ENCODE data around the gene SSBP4.

The SSBP4 gene

DNA sequence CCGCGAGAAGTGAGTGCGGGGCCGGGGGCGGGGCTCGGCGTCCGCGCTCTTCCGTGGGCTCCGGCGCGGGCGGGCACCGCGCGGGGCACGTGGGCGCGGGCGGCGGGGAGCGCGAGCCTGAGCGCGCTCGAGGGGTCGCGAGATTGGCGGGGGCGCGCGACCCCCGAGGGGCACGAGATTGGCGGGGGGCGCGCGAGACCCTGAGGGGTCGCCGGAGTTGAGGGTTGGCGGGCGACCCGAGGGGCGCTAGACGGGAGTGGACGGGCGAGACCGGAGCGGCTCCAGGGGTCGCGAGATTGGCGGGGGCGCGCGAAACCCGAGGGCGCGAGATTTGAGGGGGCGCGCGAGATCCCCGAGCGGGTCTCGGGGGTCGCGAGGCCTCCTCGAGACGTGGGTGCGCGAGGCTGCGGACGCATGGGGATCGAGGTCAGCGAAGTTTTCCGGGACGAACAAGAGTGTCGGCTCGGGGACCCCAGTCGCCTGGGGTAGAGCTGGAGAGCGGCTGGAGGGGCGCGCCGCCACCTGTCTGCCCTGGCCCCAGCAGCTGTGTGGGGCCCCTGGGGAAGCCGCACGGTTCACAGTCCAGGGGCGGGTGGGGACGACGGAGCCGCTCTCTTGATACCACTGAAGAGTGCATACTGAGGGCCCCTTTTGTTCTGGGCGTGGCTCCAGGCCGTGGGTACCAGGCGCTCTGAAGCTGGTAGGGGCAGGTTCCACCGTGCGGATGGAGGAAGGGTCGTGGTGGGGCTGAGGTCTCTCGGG lies 682 bp downstream of the SSBP4 start:
- TF ChIP-seq ZBTB7A (IDR thresholded peaks at IDR 0.05; ENCODE audit: low read depth) (peak; percentile 98), RAD21 (IDR thresholded peaks at IDR 0.05; ENCODE audit: low read depth) (no peak)

DNA sequence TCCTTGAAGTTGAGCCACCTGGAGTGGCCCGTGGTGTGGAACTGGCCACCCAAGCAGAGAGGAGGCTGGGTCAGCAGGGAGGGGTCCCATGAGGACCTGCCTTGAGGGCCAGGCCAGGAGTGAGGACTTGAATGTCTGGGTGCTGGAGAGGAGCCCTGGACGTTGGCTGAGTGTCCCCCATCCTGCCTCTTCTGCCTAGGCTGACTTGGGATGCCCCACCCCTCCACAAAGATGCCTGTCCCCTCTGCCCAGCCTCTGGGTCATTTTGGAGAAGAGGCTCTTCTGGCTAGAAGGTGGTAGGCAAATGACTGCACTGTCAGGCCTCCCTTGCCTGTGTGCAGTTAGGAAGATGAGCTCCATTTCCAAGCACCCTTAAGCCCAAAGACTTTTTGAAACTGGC lies 1.7 kb downstream of the SSBP4 start:
- no peak for TF ChIP-seq CEBPB (IDR thresholded peaks at IDR 0.05)
- TF ChIP-seq, protein P1, sequence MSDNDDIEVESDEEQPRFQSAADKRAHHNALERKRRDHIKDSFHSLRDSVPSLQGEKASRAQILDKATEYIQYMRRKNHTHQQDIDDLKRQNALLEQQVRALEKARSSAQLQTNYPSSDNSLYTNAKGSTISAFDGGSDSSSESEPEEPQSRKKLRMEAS (IDR thresholded peaks at IDR 0.05): no peak
- TF ChIP-seq, protein P2, sequence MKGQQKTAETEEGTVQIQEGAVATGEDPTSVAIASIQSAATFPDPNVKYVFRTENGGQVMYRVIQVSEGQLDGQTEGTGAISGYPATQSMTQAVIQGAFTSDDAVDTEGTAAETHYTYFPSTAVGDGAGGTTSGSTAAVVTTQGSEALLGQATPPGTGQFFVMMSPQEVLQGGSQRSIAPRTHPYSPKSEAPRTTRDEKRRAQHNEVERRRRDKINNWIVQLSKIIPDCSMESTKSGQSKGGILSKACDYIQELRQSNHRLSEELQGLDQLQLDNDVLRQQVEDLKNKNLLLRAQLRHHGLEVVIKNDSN (IDR thresholded peaks at IDR 0.05): no peak
- no peak for TF ChIP-seq FOXM1 (IDR thresholded peaks at IDR 0.05; ENCODE audit: borderline replicate concordance, low read depth)
- no peak for TF ChIP-seq TAF1 (IDR thresholded peaks at IDR 0.05; ENCODE audit: low read depth)
- TF ChIP-seq CREB1 (IDR thresholded peaks at IDR 0.05; ENCODE audit: low read depth): no peak
- TF ChIP-seq YY1 (IDR thresholded peaks at IDR 0.05; ENCODE audit: low read depth): no peak
- TF ChIP-seq EGR1 (IDR thresholded peaks at IDR 0.05): no peak
- TF ChIP-seq, protein P3, sequence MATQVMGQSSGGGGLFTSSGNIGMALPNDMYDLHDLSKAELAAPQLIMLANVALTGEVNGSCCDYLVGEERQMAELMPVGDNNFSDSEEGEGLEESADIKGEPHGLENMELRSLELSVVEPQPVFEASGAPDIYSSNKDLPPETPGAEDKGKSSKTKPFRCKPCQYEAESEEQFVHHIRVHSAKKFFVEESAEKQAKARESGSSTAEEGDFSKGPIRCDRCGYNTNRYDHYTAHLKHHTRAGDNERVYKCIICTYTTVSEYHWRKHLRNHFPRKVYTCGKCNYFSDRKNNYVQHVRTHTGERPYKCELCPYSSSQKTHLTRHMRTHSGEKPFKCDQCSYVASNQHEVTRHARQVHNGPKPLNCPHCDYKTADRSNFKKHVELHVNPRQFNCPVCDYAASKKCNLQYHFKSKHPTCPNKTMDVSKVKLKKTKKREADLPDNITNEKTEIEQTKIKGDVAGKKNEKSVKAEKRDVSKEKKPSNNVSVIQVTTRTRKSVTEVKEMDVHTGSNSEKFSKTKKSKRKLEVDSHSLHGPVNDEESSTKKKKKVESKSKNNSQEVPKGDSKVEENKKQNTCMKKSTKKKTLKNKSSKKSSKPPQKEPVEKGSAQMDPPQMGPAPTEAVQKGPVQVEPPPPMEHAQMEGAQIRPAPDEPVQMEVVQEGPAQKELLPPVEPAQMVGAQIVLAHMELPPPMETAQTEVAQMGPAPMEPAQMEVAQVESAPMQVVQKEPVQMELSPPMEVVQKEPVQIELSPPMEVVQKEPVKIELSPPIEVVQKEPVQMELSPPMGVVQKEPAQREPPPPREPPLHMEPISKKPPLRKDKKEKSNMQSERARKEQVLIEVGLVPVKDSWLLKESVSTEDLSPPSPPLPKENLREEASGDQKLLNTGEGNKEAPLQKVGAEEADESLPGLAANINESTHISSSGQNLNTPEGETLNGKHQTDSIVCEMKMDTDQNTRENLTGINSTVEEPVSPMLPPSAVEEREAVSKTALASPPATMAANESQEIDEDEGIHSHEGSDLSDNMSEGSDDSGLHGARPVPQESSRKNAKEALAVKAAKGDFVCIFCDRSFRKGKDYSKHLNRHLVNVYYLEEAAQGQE (IDR thresholded peaks at IDR 0.05; ENCODE audit: low read depth): no peak

DNA sequence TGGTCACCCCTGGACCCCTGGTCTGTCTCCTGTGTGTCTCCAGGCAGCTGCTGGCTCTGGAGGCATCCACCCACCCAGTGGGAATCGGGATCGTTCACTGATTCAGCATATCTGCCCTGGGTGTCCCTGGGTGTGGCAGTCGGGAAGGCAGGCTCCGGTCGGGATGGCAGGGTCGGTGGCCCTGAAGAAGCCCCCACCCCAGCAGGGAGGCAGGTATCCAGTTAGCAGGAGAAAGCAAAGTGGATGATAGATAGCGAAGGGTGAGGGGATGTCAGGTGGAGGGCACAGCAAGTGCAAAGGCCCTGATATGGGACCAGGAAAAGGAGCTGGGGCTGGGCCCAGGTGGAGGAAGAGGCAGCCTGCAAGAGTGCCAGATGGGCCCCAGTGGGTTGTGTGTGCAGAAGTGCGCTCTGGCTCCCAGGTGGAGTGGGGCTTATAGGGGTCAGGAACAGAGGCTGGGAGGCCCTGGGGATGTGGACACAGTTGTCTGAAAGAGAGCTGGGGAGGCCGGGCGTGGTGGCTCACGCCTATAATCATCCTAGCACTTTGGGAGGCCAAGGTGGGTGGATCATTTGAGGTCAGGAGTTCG lies 2.3 kb downstream of the SSBP4 start:
- TF ChIP-seq FOXM1 (IDR thresholded peaks at IDR 0.05; ENCODE audit: borderline replicate concordance, low read depth) (no peak), TCF12 (IDR thresholded peaks at IDR 0.05; ENCODE audit: low read depth) (no peak), YY1 (IDR thresholded peaks at IDR 0.05; ENCODE audit: low read depth) (no peak), TAF1 (IDR thresholded peaks at IDR 0.05; ENCODE audit: low read depth) (no peak), EP300 (IDR thresholded peaks at IDR 0.05; ENCODE audit: borderline replicate concordance) (no peak)

DNA sequence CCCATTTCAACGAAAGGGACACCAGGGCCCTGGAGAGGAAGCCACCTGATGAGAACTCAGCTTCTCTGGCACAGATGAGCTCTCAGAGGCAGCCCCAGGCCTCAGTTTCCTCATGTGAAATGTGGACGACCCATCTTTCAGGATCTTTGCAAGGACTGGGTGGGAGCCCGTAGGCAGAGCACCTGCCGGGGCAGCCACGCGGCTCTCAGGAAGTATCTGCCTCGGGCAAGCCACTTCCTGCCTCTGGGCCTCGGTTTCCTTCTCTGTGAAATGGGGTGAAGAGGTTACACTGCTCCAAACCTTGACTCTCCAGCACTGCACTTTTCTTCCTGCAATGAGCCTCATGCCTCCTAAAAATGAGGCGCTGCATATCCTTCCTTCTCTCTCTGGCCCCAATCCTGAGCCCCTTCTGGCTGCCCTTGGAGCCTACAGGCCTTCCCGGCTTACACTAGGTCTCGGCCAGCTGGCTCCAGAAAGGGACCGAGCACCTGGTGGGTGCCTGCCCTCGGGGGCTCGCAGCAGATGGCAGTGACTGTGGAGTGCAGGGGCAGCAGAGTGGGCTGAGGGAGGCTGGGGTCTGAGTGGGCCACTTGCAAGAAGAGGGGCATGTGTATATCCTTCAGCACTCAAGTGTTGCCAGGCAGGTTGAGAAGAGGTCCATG lies 3.5 kb downstream of the SSBP4 start:
- TF ChIP-seq NFIC (IDR thresholded peaks at IDR 0.05): no peak
- TF ChIP-seq, protein P2 (IDR thresholded peaks at IDR 0.05): no peak
- no peak for TF ChIP-seq TCF12 (IDR thresholded peaks at IDR 0.05; ENCODE audit: low read depth)
- TF ChIP-seq ZBTB7A (IDR thresholded peaks at IDR 0.05; ENCODE audit: low read depth): no peak
- TF ChIP-seq CREB1 (IDR thresholded peaks at IDR 0.05; ENCODE audit: low read depth): no peak
- no peak for TF ChIP-seq EGR1 (IDR thresholded peaks at IDR 0.05)

DNA sequence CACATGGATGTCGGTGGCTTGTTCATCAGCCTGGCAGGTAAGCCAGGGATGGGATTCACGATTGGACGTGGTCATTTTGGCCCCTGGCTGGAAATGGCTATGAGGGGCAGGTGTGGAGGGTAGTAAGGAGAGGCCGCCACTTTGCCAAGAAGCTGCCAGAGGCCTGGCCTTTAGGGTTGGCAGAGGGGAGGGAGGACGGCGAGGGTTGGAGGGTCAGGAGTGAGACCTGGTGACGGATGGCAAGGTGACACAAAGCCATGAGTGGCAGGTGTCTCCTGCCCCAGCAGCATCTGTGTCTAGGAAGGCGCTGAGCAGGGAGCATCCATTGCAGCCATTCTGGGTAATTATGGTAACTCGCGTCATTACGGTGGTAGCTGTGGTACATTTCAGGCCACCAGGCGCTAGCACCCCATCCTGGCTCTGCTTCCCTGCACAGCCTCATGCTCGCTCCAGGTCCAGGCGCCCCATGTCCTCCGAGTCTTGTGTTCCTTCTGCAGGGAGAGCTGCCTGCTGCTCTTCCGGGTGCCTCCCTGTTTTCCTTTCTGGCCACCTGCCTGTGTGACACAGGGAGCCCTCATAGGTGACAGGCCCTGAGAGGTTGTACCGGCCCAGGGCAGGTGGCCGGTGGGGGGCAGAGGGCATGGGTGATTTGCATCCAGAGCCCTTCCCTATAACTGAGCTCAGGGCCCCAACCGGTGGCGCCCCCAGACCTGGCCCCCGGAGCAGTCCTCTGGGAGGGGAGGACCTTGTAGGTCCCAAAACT lies 4.2 kb downstream of the SSBP4 start:
- TF ChIP-seq, protein P3 (IDR thresholded peaks at IDR 0.05; ENCODE audit: low read depth): no peak
- TF ChIP-seq FOXM1 (IDR thresholded peaks at IDR 0.05; ENCODE audit: borderline replicate concordance, low read depth) (no peak), TEAD4 (IDR thresholded peaks at IDR 0.05) (no peak), TAF1 (IDR thresholded peaks at IDR 0.05; ENCODE audit: low read depth) (no peak)

Data from Ishikawa (cell line).